Mesendoderm (in vitro differentiated cells): ENCODE measurements around the gene PRKN.

Experiments
- DNase-seq: peaks from one replicate; pipeline ENCODE4 v3.0.0; 2013
- H2AK5ac ChIP-seq: 2 replicates; pipeline ENCODE4 v1.6.1; 2013; ENCODE audit warnings: low read length, inconsistent platforms
- H2BK120ac ChIP-seq: 2 replicates; pipeline ENCODE4 v1.6.1; 2013; ENCODE audit warnings: low read depth, mild to moderate bottlenecking, low read length, moderate library complexity, mixed read lengths
- H2BK15ac ChIP-seq: replicated peaks from 2 replicates; pipeline ENCODE4 v1.6.1; 2013; ENCODE audit warnings: low read depth, mild to moderate bottlenecking, moderate library complexity
- H2BK5ac ChIP-seq: 2 replicates; pipeline ENCODE4 v1.6.1; 2013; ENCODE audit warnings: low read length, inconsistent platforms
- H3K18ac ChIP-seq: 2 replicates; pipeline ENCODE4 v1.6.1; 2013; ENCODE audit warnings: mild to moderate bottlenecking, low read length, mixed read lengths
- H3K23ac ChIP-seq: one replicate; pipeline ENCODE4 v1.6.1; 2013; ENCODE audit warnings: low read length
- H3K27ac ChIP-seq: 2 replicates; pipeline ENCODE4 v1.5.1; 2013; ENCODE audit warnings: low read depth, mild to moderate bottlenecking, inconsistent platforms, low read length, moderate library complexity
- H3K27me3 ChIP-seq: 2 replicates; pipeline ENCODE4 v1.6.1; 2013; ENCODE audit warnings: low read length, control low read depth, mild to moderate bottlenecking, inconsistent platforms; ENCODE audit not compliant: insufficient read depth, poor library complexity
- H3K36me3 ChIP-seq: 2 replicates; pipeline ENCODE4 v1.6.1; 2013; ENCODE audit warnings: low read length, inconsistent platforms; ENCODE audit not compliant: control insufficient read depth, insufficient read depth
- H3K4ac ChIP-seq: one replicate; pipeline ENCODE4 v1.6.1; 2013; ENCODE audit warnings: low read depth, mild to moderate bottlenecking, low read length, moderate library complexity
- H3K4me1 ChIP-seq: 2 replicates; pipeline ENCODE4 v1.6.1; 2013; ENCODE audit warnings: low read depth, low read length, inconsistent platforms; ENCODE audit not compliant: control insufficient read depth
- H3K4me2 ChIP-seq: 2 replicates; pipeline ENCODE4 v1.6.1; 2013; ENCODE audit warnings: low read length
- H3K4me3 ChIP-seq: 2 replicates; pipeline ENCODE4 v1.5.1; 2013; ENCODE audit warnings: mild to moderate bottlenecking, low read length
- H3K56ac ChIP-seq: one replicate; pipeline ENCODE4 v1.6.1; 2013; ENCODE audit warnings: low read length
- H3K79me1 ChIP-seq: 2 replicates; pipeline ENCODE4 v1.6.1; 2013; ENCODE audit warnings: low read length, inconsistent platforms
- H3K79me2 ChIP-seq: 2 replicates; pipeline ENCODE4 v1.6.1; 2013; ENCODE audit warnings: mild to moderate bottlenecking, low read length; ENCODE audit not compliant: control insufficient read depth, insufficient read depth
- H3K9ac ChIP-seq: 2 replicates; pipeline ENCODE4 v1.6.1; 2013; ENCODE audit warnings: low read length, inconsistent platforms
- H4K5ac ChIP-seq: one replicate; pipeline ENCODE4 v1.6.1; 2013; ENCODE audit warnings: low read length
- H4K8ac ChIP-seq: one replicate; pipeline ENCODE4 v1.6.1; 2013; ENCODE audit warnings: low read depth, mild to moderate bottlenecking, control low read depth, low read length, moderate library complexity
- WGBS: extraction: QIAGEN DNeasy Blood & Tissue Kit; methylation state at CpG from one replicate; pipeline ENCODE4 v1.1.7; 2013; ENCODE audit warnings: low lambda C conversion rate, missing lambda C conversion rate; ENCODE audit not compliant: insufficient coverage; ENCODE audit errors: extremely low coverage; 5-methylcytosine and 5-hydroxymethylcytosine counted together

PRKN gene

GRCh38 chr6:162719528-162719927, 8.0 kb downstream of the PRKN start:
- H3K79me1 ChIP-seq, result no peaks in the 10 kb centered on the region
- no peak overlapping the region for H3K4me3 ChIP-seq
- H3K23ac ChIP-seq, result no peak overlapping the region
- H3K4me2 ChIP-seq, result no peak overlapping the region
- H2BK5ac ChIP-seq, result no peak overlapping the region
- no peak overlapping the region for H4K8ac ChIP-seq
- no peak overlapping the region for H3K4ac ChIP-seq
- no peak overlapping the region for H3K18ac ChIP-seq
- H3K4me1 ChIP-seq, result no peaks in the 10 kb centered on the region
- WGBS, result no CpG with 5 or more reads among the region's 1 CpG
- H3K36me3 ChIP-seq, result no peaks in the 10 kb centered on the region
- no peak for DNase-seq
- H3K27ac ChIP-seq, result no peak overlapping the region
- H3K27me3 ChIP-seq, result no peaks in the 10 kb centered on the region
- no peak overlapping the region for H2BK120ac ChIP-seq
- no peak overlapping the region for H3K9ac ChIP-seq
- no peak overlapping the region for H2AK5ac ChIP-seq
- H2BK15ac ChIP-seq, result no peak overlapping the region
- no peak overlapping the region for H3K56ac ChIP-seq
- no peaks in the 10 kb centered on the region for H3K79me2 ChIP-seq
- no peak overlapping the region for H4K5ac ChIP-seq

DNA sequence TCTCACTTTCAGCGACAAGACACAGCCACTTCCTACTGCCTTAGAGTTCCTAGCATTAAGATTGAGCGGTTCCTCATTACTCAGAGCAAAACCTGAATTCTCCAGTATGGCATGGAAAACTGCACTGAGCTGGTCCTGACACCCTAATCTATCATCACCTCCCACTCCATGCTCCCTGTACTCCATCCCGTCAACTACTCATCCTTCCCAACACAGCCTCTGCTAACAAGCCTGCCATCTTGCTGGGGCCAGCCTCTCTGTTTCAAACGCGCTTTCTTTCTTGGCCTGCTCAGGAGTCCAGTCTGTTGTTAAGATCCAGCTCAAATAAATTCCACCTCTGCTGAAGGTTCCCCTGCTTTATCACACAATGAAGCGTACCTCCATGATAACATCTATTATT, 12.0 kb downstream of the PRKN start:
- no peak overlapping the region for H3K4me2 ChIP-seq
- WGBS, result no CpG with 5 or more reads among the region's 6 CpGs
- no peak overlapping the region for H3K56ac ChIP-seq
- H3K79me2 ChIP-seq, result no peaks in the 10 kb centered on the region
- H3K4me3 ChIP-seq, result no peak overlapping the region
- H3K27me3 ChIP-seq, result no peaks in the 10 kb centered on the region
- H3K9ac ChIP-seq, result no peak overlapping the region
- no peak overlapping the region for H2BK5ac ChIP-seq
- H3K23ac ChIP-seq, result no peak overlapping the region
- no peak overlapping the region for H2AK5ac ChIP-seq
- H4K5ac ChIP-seq, result no peak overlapping the region
- no peak overlapping the region for H3K4ac ChIP-seq
- no peak overlapping the region for H3K27ac ChIP-seq
- H4K8ac ChIP-seq, result no peak overlapping the region
- DNase-seq, result no peak
- H3K36me3 ChIP-seq, result no peaks in the 10 kb centered on the region
- no peak overlapping the region for H2BK120ac ChIP-seq
- no peak overlapping the region for H2BK15ac ChIP-seq
- no peak overlapping the region for H3K18ac ChIP-seq
- no peaks in the 10 kb centered on the region for H3K4me1 ChIP-seq
- H3K79me1 ChIP-seq, result no peaks in the 10 kb centered on the region

DNA sequence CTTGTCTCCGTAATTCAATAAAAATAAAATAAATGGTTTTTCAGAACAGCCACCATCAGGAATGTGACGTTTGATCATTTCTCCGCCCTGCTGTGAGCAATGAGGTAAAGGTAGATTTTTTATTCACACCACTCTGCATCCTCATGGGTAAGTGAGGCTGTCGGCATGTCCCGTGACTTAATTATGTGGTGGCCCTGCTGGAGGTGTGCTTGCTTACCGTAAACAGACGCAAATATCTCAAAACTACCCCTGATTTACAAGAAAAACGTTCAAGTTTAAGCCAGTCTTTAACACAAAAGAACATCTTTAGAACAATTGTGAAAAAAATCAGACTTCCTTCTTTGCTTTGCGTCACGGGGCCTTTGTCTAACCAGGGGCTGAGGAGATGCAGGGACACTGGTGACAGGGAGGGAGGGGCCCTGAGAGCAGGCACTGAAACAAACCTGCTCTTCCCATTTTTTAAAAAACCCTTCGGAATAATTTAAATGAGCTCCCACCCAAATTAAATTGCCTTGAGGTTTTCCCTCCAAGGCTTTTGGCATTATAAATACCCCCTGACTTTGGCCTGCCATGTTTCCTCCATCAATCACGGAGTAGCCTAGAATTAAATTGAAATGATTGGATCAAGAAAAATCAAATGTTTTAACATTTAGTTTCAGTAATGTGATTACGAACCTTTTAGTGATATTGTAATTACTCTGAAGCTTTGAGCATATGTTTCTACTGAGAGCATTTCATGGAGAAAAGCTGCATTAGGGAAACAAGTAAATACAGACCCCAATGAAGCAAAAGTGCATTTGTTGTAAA, 13.4 kb downstream of the PRKN start:
- Histone ChIP-seq H2AK5ac (no peak overlapping the region), H3K4ac (no peak overlapping the region), H3K18ac (no peak overlapping the region), H2BK120ac (no peak overlapping the region), H3K27ac (no peak overlapping the region), H3K79me2 (no peaks in the 10 kb centered on the region), H4K5ac (no peak overlapping the region), H3K36me3 (no peaks in the 10 kb centered on the region), H4K8ac (no peak overlapping the region), H3K27me3 (no peaks in the 10 kb centered on the region), H3K4me3 (no peak overlapping the region), H3K9ac (no peak overlapping the region), H3K79me1 (no peaks in the 10 kb centered on the region), H3K56ac (no peak overlapping the region), H3K4me1 (no peaks in the 10 kb centered on the region), H2BK15ac (no peak overlapping the region), H2BK5ac (no peak overlapping the region), H3K23ac (no peak overlapping the region), H3K4me2 (no peak overlapping the region)
- WGBS, result no CpG with 5 or more reads among the region's 13 CpGs
- no peak for DNase-seq

DNA sequence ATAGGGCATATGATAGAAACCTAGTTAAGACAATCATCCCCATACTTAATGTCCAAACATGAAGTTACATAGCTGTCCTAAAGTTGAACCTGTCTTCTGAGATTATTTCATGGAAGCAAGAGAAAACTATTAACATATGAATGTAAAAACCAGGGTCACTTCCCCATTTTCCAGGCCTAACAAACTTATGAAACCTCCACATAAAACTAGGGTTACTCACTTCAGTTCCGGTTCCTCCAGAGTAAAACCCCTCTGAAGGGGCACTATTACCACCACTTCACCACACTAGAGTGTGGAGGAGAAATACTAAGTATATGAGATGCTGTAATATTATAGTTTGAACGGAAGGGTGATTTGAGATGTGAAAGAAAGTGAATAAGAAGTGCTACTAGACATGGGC, 14.9 kb downstream of the PRKN start:
- Histone ChIP-seq H3K18ac (no peak overlapping the region), H3K27me3 (no peaks in the 10 kb centered on the region), H3K79me2 (no peaks in the 10 kb centered on the region), H3K4ac (no peak overlapping the region), H3K79me1 (no peaks in the 10 kb centered on the region), H3K4me3 (no peak overlapping the region), H4K5ac (no peak overlapping the region), H3K4me1 (no peaks in the 10 kb centered on the region), H3K9ac (no peak overlapping the region), H2AK5ac (no peak overlapping the region), H3K56ac (no peak overlapping the region), H2BK5ac (no peak overlapping the region), H2BK120ac (no peak overlapping the region), H2BK15ac (no peak overlapping the region), H3K23ac (no peak overlapping the region), H4K8ac (no peak overlapping the region), H3K4me2 (no peak overlapping the region), H3K27ac (no peak overlapping the region), H3K36me3 (no peaks in the 10 kb centered on the region)
- no peak for DNase-seq
- WGBS, result 100% methylated on average over 1 of the region's 2 CpGs

DNA sequence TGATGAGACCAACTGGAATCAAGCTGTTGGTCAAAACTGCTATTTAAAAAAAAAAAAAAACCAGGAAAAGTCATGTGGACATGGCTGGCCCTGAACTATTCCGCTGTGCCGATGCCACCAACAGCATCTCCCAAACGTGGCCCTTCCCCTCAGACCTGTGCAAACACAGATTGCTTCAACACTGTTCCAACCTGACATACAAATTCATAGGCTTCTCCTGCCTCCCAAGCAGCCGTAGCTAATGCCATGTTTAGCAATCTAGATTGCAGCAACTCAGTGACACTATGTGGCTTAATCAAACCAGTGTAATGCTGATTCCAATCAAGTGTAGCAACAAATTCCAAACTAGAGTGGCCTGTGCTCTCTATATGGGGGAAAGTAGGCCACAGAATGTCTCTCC, 16.2 kb downstream of the PRKN start:
- no CpG with 5 or more reads among the region's 4 CpGs for WGBS
- Histone ChIP-seq H3K79me1 (no peaks in the 10 kb centered on the region), H3K79me2 (no peaks in the 10 kb centered on the region), H3K4me1 (no peaks in the 10 kb centered on the region), H3K4ac (no peak overlapping the region), H3K18ac (no peak overlapping the region), H3K9ac (no peak overlapping the region), H2BK120ac (no peak overlapping the region), H3K36me3 (no peaks in the 10 kb centered on the region), H3K27me3 (no peaks in the 10 kb centered on the region), H3K56ac (no peak overlapping the region), H3K23ac (no peak overlapping the region), H3K4me3 (no peak overlapping the region), H4K5ac (no peak overlapping the region), H3K27ac (no peak overlapping the region), H4K8ac (no peak overlapping the region), H2BK5ac (no peak overlapping the region), H2AK5ac (no peak overlapping the region), H2BK15ac (no peak overlapping the region), H3K4me2 (no peak overlapping the region)
- DNase-seq, result no peak

- no peaks in the 10 kb centered on the region for H3K79me1 ChIP-seq
- H2BK120ac ChIP-seq, result no peak overlapping the region
- no peak overlapping the region for H4K5ac ChIP-seq
- H2BK15ac ChIP-seq, result no peak overlapping the region
- H4K8ac ChIP-seq, result no peak overlapping the region
- H3K9ac ChIP-seq, result no peak overlapping the region
- H3K27me3 ChIP-seq, result no peaks in the 10 kb centered on the region
- H3K4me1 ChIP-seq, result no peaks in the 10 kb centered on the region
- H3K79me2 ChIP-seq, result no peaks in the 10 kb centered on the region
- no peak for DNase-seq
- H2BK5ac ChIP-seq, result no peak overlapping the region
- no CpG with 5 or more reads among the region's 2 CpGs for WGBS
- no peak overlapping the region for H3K18ac ChIP-seq
- no peaks in the 10 kb centered on the region for H3K36me3 ChIP-seq
- no peak overlapping the region for H3K4ac ChIP-seq
- no peak overlapping the region for H3K4me2 ChIP-seq
- H3K4me3 ChIP-seq, result no peak overlapping the region
- no peak overlapping the region for H3K23ac ChIP-seq
- H3K27ac ChIP-seq, result no peak overlapping the region
- no peak overlapping the region for H3K56ac ChIP-seq
- H2AK5ac ChIP-seq, result no peak overlapping the region
Measured at GRCh38 chr6:162710936-162711335, 16.6 kb downstream of the PRKN start.
